Left ventricle myocardium inferior (tissue), 1 donor: Measurements from ENCODE around the gene LRP11. TPM values are rescaled to one million over a fixed set of nuclear protein-coding genes. Genes with fewer than 3 reads are reported as not detected.

ENCODE experiments used
- DNase-seq: peaks from one replicate; pipeline ENCODE4 v3.0.0-alpha.2; 2020
- H3K27ac ChIP-seq: fragments of 200-600 bp; replicated peaks from 2 replicates; pipeline ENCODE4 v1.8.0; 2021
- H3K27me3 ChIP-seq: fragments of 200-600 bp; 2 replicates; pipeline ENCODE4 v1.8.0; 2021; ENCODE audit warnings: low read depth
- H3K36me3 ChIP-seq: fragments of 200-600 bp; 2 replicates; pipeline ENCODE4 v1.8.0; 2021
- H3K4me1 ChIP-seq: fragments of 200-600 bp; 2 replicates; pipeline ENCODE4 v1.8.0; 2021
- H3K4me3 ChIP-seq: fragments of 200-600 bp; 2 replicates; pipeline ENCODE4 v1.8.0; 2021; ENCODE audit warnings: mild to moderate bottlenecking, moderate library complexity
- H3K9me3 ChIP-seq: fragments of 200-600 bp; replicated peaks from 2 replicates; pipeline ENCODE4 v1.8.0; 2021
- CTCF ChIP-seq: fragments of 200-600 bp; IDR thresholded peaks from 2 replicates; pipeline ENCODE4 v1.8.0; 2021; ENCODE audit warnings: antibody characterized with exemption, mild to moderate bottlenecking, borderline replicate concordance
- intact Hi-C: fragments of 100-400 bp; cut with micrococcal nuclease; formaldehyde crosslinking; loops from one replicate; pipeline ENCODE4 v1.11.0; 2022
- total RNA-seq: library from RNA; stranded (reverse); fragmentation: NEBNext Ultra II Directional; extraction: Animal tissue kit (Norgen Biotek cat#: 25700); gene quantifications from one replicate; pipeline ENCODE4 v1.2.1, GENCODE V29; 2021
- donor health status: DM: no; HTN: yes; CAD: no; lungs with severe emphysema.

Gene LRP11
- total RNA-seq, 1 donor from 2014 or later = 18.2 TPM

GRCh38 chr6:149884215-149884614 is 20.1 kb upstream of the LRP11 start:
- DNase-seq = no peak
- H3K9me3 ChIP-seq = no peaks in the 10 kb centered on the region
- peak overlapping the region; percentile 18 for H3K4me3 ChIP-seq
- H3K27ac ChIP-seq = no peak overlapping the region
- H3K4me1 ChIP-seq = peaks cover 7% of the 10 kb centered on the region
- TF ChIP-seq CTCF = no peak
- no peaks in the 10 kb centered on the region for H3K27me3 ChIP-seq
- no peaks in the 10 kb centered on the region for H3K36me3 ChIP-seq
- intact Hi-C loops = no loop called here

- H3K4me3 ChIP-seq = no peak overlapping the region
- H3K36me3 ChIP-seq = no peaks in the 10 kb centered on the region
- H3K9me3 ChIP-seq = no peaks in the 10 kb centered on the region
- peaks cover 7% of the 10 kb centered on the region for H3K4me1 ChIP-seq
- H3K27me3 ChIP-seq = no peaks in the 10 kb centered on the region
- H3K27ac ChIP-seq = no peak overlapping the region
- intact Hi-C loops = no loop called here
- no peak for TF ChIP-seq CTCF
- DNase-seq = no peak
These were observed 17.7 kb upstream of the LRP11 start for GRCh38 chr6:149881860-149882259.

- Histone ChIP-seq H3K36me3 (no peaks in the 10 kb centered on the region), H3K9me3 (no peaks in the 10 kb centered on the region), H3K4me3 (no peak overlapping the region), H3K27me3 (no peaks in the 10 kb centered on the region), H3K27ac (no peak overlapping the region), H3K4me1 (peaks cover 7% of the 10 kb centered on the region)
- intact Hi-C loops = no loop called here
- no peak for DNase-seq
- TF ChIP-seq CTCF = no peak
These were observed 17.1 kb upstream of the LRP11 start for GRCh38 chr6:149881066-149881766.

GRCh38 chr6:149877659-149878058 is 13.5 kb upstream of the LRP11 start:
- Histone ChIP-seq H3K27ac (no peak overlapping the region), H3K36me3 (no peaks in the 10 kb centered on the region), H3K9me3 (peaks cover 6% of the 10 kb centered on the region), H3K4me1 (no peaks in the 10 kb centered on the region), H3K27me3 (no peaks in the 10 kb centered on the region), H3K4me3 (no peak overlapping the region)
- no peak for DNase-seq
- intact Hi-C loops = no loop called here
- TF ChIP-seq CTCF = no peak

- Histone ChIP-seq H3K4me1 (no peaks in the 10 kb centered on the region), H3K4me3 (no peak overlapping the region), H3K36me3 (no peaks in the 10 kb centered on the region), H3K27me3 (no peaks in the 10 kb centered on the region), H3K27ac (no peak overlapping the region), H3K9me3 (peaks cover 13% of the 10 kb centered on the region)
- no peak for TF ChIP-seq CTCF
- intact Hi-C loops = no loop called here
- no peak for DNase-seq
These were observed 12.2 kb upstream of the LRP11 start for GRCh38 chr6:149876241-149876933.
